Progenitor cell of endocrine pancreas (in vitro differentiated cells): ENCODE data around the gene FRMPD4. TPM values are rescaled to one million over a fixed set of nuclear protein-coding genes. Genes with fewer than 3 reads are reported as not detected.
A peak's percentile ranks its signal among the peaks of the same experiment; 100 is the strongest.

ENCODE experiments used
- DNase-seq: peaks from one replicate; pipeline ENCODE4 v3.0.0; 2021; ENCODE audit warnings: low spot score; ENCODE audit not compliant: unreplicated experiment
- H3K27ac Mint-ChIP-seq: 2 replicates; pipeline ENCODE4 v1.8.0; 2021; ENCODE audit warnings: mild to moderate bottlenecking, moderate library complexity, mixed read lengths
- H3K27me3 Mint-ChIP-seq: 2 replicates; pipeline ENCODE4 v1.8.0; 2021; ENCODE audit warnings: mixed read lengths
- H3K36me3 Mint-ChIP-seq: 2 replicates; pipeline ENCODE4 v1.8.0; 2022; ENCODE audit warnings: mixed read lengths; ENCODE audit not compliant: insufficient read depth
- H3K4me1 Mint-ChIP-seq: 2 replicates; pipeline ENCODE4 v1.8.0; 2021; ENCODE audit warnings: low read depth, mixed read lengths
- H3K4me3 Mint-ChIP-seq: 2 replicates; pipeline ENCODE4 v1.8.0; 2021; ENCODE audit warnings: low read depth, mild to moderate bottlenecking, moderate library complexity, mixed read lengths
- H3K9me3 Mint-ChIP-seq: 2 replicates; pipeline ENCODE4 v1.8.0; 2021; ENCODE audit warnings: low read depth, mixed read lengths
- CTCF ChIP-seq: fragments of 200-600 bp; sonication (generic); IDR thresholded peaks from one replicate; pipeline ENCODE4 v1.5.0; 2021; ENCODE audit warnings: antibody characterized with exemption, mild to moderate bottlenecking; ENCODE audit not compliant: unreplicated experiment
- long read RNA-seq: library from polyadenylated mRNA; unstranded; transcript quantifications from one replicate; pipeline ENCODE4 v2.0.0, GENCODE V29; 2020
- total RNA-seq: library from RNA; stranded (reverse); gene quantifications from 2 replicates; pipeline ENCODE4 v1.2.1, GENCODE V29; 2021

Gene FRMPD4
- 0.09 and 0.10 TPM in 2 replicates for total RNA-seq
- long read RNA-seq: 0 reads

DNA sequence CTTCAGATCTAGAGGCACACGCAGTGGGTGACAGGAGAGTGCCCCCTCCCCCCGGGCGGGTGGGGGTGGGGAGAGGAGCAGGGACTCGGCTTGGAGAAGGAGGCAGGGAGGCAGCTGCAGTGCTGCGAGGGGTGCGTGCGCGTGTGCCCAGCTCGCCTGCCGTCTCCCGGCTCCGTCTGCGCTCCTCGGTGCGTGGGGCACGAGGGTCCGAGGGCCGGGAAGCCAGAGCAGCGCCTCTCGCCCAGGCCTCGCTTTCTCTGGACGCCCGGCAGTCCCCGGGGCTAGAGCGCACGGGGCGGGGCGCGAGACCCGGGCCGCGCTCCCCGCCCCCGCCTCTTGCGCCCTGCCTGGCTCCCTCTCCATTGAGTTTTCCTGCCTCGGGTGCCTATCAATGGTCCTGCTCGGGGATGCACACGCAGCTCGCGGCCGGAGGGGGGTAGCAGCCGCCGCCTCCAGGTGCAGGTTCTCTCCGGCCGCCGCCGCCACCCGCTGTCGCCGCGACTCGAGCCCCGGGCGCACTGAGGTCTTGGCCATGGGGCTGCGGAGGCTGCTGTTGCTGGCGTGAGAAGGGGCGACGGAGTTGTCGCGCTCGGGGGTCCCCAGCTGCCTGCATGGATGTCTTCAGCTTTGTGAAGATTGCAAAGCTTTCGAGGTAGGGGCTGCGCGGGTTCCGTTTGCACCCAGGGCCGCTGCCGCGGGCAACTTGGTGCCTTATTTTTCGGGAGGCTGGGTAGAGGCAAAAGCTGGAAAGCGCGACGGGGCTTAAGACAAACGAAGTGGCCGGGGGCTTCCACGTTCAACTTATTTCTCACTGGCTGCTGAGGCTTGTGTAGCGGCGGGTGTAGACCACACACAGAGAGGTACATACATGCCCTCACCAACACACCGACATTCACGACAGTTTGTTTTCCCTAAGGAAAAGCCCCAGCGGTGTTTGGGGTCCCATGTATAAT lies at the start of gene FRMPD4:
Gene FRMPD4 (plus strand): TSS at position 113 of the 953 bp plus-strand sequence. CDS start 499 bp downstream, at position 612.
- H3K27ac Mint-ChIP-seq: peak within 1 kb of the TSS; percentile 30
- H3K9me3 Mint-ChIP-seq: no peaks in the 10 kb centered on the region
- peak; percentile 33 for DNase-seq
- H3K36me3 Mint-ChIP-seq: no peaks in the 10 kb centered on the region
- H3K27me3 Mint-ChIP-seq: peaks cover 68% of the 10 kb centered on the region
- peak; percentile 52 for TF ChIP-seq CTCF
- peak within 1 kb of the TSS; percentile 69 for H3K4me3 Mint-ChIP-seq
- peaks cover 8% of the 10 kb centered on the region for H3K4me1 Mint-ChIP-seq

DNA sequence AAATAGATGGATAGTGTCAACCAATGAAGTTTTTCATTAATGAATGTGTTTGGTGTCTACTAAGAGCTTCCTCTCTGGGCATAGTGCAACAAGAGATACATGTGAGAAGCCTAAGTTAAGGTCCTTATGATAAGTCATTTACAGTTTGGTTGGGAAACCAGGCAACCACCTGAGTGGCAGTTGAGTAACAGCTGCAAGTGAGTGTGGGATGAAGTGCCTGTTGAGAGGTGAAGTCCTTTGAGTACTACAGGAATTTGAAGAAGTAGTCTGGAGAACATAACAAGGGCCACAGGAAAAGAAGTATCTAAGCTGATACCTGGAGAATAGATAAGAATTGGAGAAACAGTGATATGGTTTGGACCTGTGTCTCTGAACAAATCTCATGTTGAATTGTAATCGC lies 48.5 kb upstream of the FRMPD4 start:
- Mint-ChIP-seq H3K27me3 (no peaks in the 10 kb centered on the region), H3K4me3 (no peak overlapping the region), H3K4me1 (no peaks in the 10 kb centered on the region), H3K27ac (no peak overlapping the region), H3K36me3 (no peaks in the 10 kb centered on the region), H3K9me3 (peaks cover 29% of the 10 kb centered on the region)
- TF ChIP-seq CTCF: no peak
- DNase-seq: no peak

- no peaks in the 10 kb centered on the region for H3K27me3 Mint-ChIP-seq
- no peak for DNase-seq
- TF ChIP-seq CTCF: no peak
- no peaks in the 10 kb centered on the region for H3K36me3 Mint-ChIP-seq
- H3K9me3 Mint-ChIP-seq: peaks cover 9% of the 10 kb centered on the region
- no peaks in the 10 kb centered on the region for H3K4me1 Mint-ChIP-seq
- no peak overlapping the region for H3K4me3 Mint-ChIP-seq
- no peak overlapping the region for H3K27ac Mint-ChIP-seq
Measured at GRCh38 chrX:12113321-12113720, 25.0 kb upstream of the FRMPD4 start.

GRCh38 chrX:12115377-12115776 lies 22.9 kb upstream of the FRMPD4 start:
- no peak overlapping the region for H3K27ac Mint-ChIP-seq
- no peaks in the 10 kb centered on the region for H3K4me1 Mint-ChIP-seq
- no peak for DNase-seq
- no peak overlapping the region for H3K4me3 Mint-ChIP-seq
- no peaks in the 10 kb centered on the region for H3K27me3 Mint-ChIP-seq
- no peaks in the 10 kb centered on the region for H3K36me3 Mint-ChIP-seq
- TF ChIP-seq CTCF: peak; percentile 39
- H3K9me3 Mint-ChIP-seq: peaks cover 9% of the 10 kb centered on the region

- Mint-ChIP-seq H3K27ac (no peak overlapping the region), H3K27me3 (no peaks in the 10 kb centered on the region), H3K4me3 (no peak overlapping the region), H3K36me3 (no peaks in the 10 kb centered on the region), H3K9me3 (peaks cover 9% of the 10 kb centered on the region), H3K4me1 (no peaks in the 10 kb centered on the region)
- no peak for TF ChIP-seq CTCF
- no peak for DNase-seq
Measured at GRCh38 chrX:12118134-12118533, 20.1 kb upstream of the FRMPD4 start.
